ENCODE results near the gene PAQR3.

PAQR3 gene

GRCh38 chr4:78938868-78939666 is at the start of gene PAQR3:
Gene PAQR3, minus strand, starts transcription at chr4:78939438. Its CDS starts 214 bp downstream, at chr4:78939224.
- peak; percentile 87 for DNase-seq
- H3K4me3 ChIP-seq (ENCODE audit: low read length) = peak within 1 kb of the TSS; percentile 90
- H3F3A ChIP-seq (ENCODE audit: insufficient read depth, low read length) = no peaks in the 10 kb centered on the region
- no peaks in the 10 kb centered on the region for H3K9me3 ChIP-seq (replicated peaks; ENCODE audit: insufficient read depth, low read length)
- TF ChIP-seq CTCF (IDR thresholded peaks at IDR 0.05; ENCODE audit: low read length) (no peak), EZH2 (optimal IDR thresholded peaks at IDR 0.05; ENCODE audit: low read depth, low read length) (no peak), EZH2phosphoT487 (IDR thresholded peaks at IDR 0.05; ENCODE audit: low read length) (no peak)
- H3K27ac ChIP-seq (ENCODE audit: low read length) = no peak within 1 kb of the TSS
- no peaks in the 10 kb centered on the region for H3K36me3 ChIP-seq (replicated peaks; ENCODE audit: insufficient read depth, low read length)
- H3K9me2 ChIP-seq (replicated peaks; ENCODE audit: insufficient read depth, low read length) = no peaks in the 10 kb centered on the region
- peak within 1 kb of the TSS; percentile 91 for H3K4me2 ChIP-seq (ENCODE audit: low read depth, low read length)
- no peaks in the 10 kb centered on the region for H3K27me3 ChIP-seq (replicated peaks; ENCODE audit: insufficient read depth, low read length)
- H2AFZ ChIP-seq (ENCODE audit: low read length) = peak within 1 kb of the TSS; percentile 96
- H3K4me1 ChIP-seq (ENCODE audit: low read length) = no peaks in the 10 kb centered on the region
- no peaks in the 10 kb centered on the region for H4K20me1 ChIP-seq (ENCODE audit: insufficient read depth, low read length)
- H3K9ac ChIP-seq (ENCODE audit: low read length) = peak within 1 kb of the TSS; percentile 68; the same call in 1 of the 2 replicates
- H3K79me2 ChIP-seq (ENCODE audit: low read length) = no peaks in the 10 kb centered on the region

- Histone ChIP-seq H3K4me3 (ENCODE audit: low read length) (no peak overlapping the region), H3K4me2 (ENCODE audit: low read depth, low read length) (no peak overlapping the region), H3K9me3 (replicated peaks; ENCODE audit: insufficient read depth, low read length) (no peaks in the 10 kb centered on the region), H3K27me3 (replicated peaks; ENCODE audit: insufficient read depth, low read length) (no peaks in the 10 kb centered on the region), H3K9ac (ENCODE audit: low read length) (no peak overlapping the region), H3K9me2 (replicated peaks; ENCODE audit: insufficient read depth, low read length) (no peaks in the 10 kb centered on the region), H4K20me1 (ENCODE audit: insufficient read depth, low read length) (no peaks in the 10 kb centered on the region), H3K79me2 (ENCODE audit: low read length) (no peaks in the 10 kb centered on the region), H3K27ac (ENCODE audit: low read length) (no peak overlapping the region), H3K36me3 (replicated peaks; ENCODE audit: insufficient read depth, low read length) (no peaks in the 10 kb centered on the region), H3K4me1 (ENCODE audit: low read length) (no peaks in the 10 kb centered on the region), H3F3A (ENCODE audit: insufficient read depth, low read length) (no peaks in the 10 kb centered on the region), H2AFZ (ENCODE audit: low read length) (no peak overlapping the region)
- no peak for TF ChIP-seq EZH2 (optimal IDR thresholded peaks at IDR 0.05; ENCODE audit: low read depth, low read length)
- TF ChIP-seq CTCF (IDR thresholded peaks at IDR 0.05; ENCODE audit: low read length) = no peak
- TF ChIP-seq EZH2phosphoT487 (IDR thresholded peaks at IDR 0.05; ENCODE audit: low read length) = no peak
- no peak for DNase-seq
Observed at GRCh38 chr4:78987683-78988082, 48.4 kb upstream of the PAQR3 start.

- Histone ChIP-seq H2AFZ (ENCODE audit: low read length) (no peak overlapping the region), H3K4me1 (ENCODE audit: low read length) (no peaks in the 10 kb centered on the region), H3K27ac (ENCODE audit: low read length) (no peak overlapping the region), H3K4me2 (ENCODE audit: low read depth, low read length) (no peak overlapping the region), H3K9me3 (replicated peaks; ENCODE audit: insufficient read depth, low read length) (no peaks in the 10 kb centered on the region), H3K9me2 (replicated peaks; ENCODE audit: insufficient read depth, low read length) (no peaks in the 10 kb centered on the region), H3K27me3 (replicated peaks; ENCODE audit: insufficient read depth, low read length) (no peaks in the 10 kb centered on the region), H3K9ac (ENCODE audit: low read length) (no peak overlapping the region), H3K79me2 (ENCODE audit: low read length) (no peaks in the 10 kb centered on the region), H4K20me1 (ENCODE audit: insufficient read depth, low read length) (no peaks in the 10 kb centered on the region), H3K36me3 (replicated peaks; ENCODE audit: insufficient read depth, low read length) (no peaks in the 10 kb centered on the region), H3F3A (ENCODE audit: insufficient read depth, low read length) (no peaks in the 10 kb centered on the region), H3K4me3 (ENCODE audit: low read length) (no peak overlapping the region)
- TF ChIP-seq CTCF (IDR thresholded peaks at IDR 0.05; ENCODE audit: low read length) = no peak
- TF ChIP-seq EZH2 (optimal IDR thresholded peaks at IDR 0.05; ENCODE audit: low read depth, low read length) = no peak
- no peak for TF ChIP-seq EZH2phosphoT487 (IDR thresholded peaks at IDR 0.05; ENCODE audit: low read length)
- DNase-seq = no peak
Observed at GRCh38 chr4:78984593-78984992, 45.4 kb upstream of the PAQR3 start.

All from MM.1S (cell line).